ENCODE measurements around the gene TTLL7.
"Not testable (repeated sequence)": the region's sequence is repeated elsewhere in the genome, so short reads cannot be mapped to it uniquely, and the experiment has no call there.

The TTLL7 gene

DNA sequence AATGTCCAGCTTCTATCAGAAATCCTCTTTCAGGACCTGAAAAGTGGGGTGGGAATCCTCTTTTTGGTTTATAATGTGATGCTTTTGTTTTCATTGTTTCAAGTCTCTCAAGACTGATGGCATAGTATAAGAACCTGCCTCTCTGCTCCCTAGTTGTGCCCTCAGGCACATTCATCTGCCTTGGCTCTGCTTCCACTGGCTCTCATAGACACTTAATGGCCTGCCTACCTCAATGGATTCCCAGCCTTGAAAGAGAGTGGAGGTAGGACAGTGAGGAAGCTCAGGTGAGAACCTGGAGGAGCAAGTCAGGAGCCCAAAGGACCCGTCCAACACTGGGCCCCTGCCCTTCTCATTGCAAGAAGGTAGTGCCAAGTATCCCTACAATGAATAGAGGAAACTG, 4.8 kb downstream of the TTLL7 start:
- no peaks in the 10 kb centered on the region for H3K4me1 ChIP-seq (ENCODE audit: control insufficient read depth, insufficient read depth, low read length)
- H3K4me3 ChIP-seq (ENCODE audit: low read length): no peak overlapping the region

GRCh38 chr1:83990734-83991133, 8.2 kb downstream of the TTLL7 start:
- Histone ChIP-seq H3K4me1 (ENCODE audit: control insufficient read depth, insufficient read depth, low read length) (no peaks in the 10 kb centered on the region), H3K9ac (ENCODE audit: low read length) (no peak overlapping the region), H3K27me3 (ENCODE audit: control insufficient read depth, insufficient read depth, low read length) (no peaks in the 10 kb centered on the region), H3K4me3 (ENCODE audit: low read length) (no peak overlapping the region), H3K36me3 (ENCODE audit: control insufficient read depth, insufficient read depth, low read length) (no peaks in the 10 kb centered on the region), H3K9me3 (ENCODE audit: control insufficient read depth, low read length) (no peaks in the 10 kb centered on the region)

More for the DNA sequence above, 4.8 kb downstream of the TTLL7 start:
- Histone ChIP-seq H3K9me3 (ENCODE audit: control insufficient read depth, low read length) (no peaks in the 10 kb centered on the region), H3K9ac (ENCODE audit: low read length) (no peak overlapping the region), H3K36me3 (ENCODE audit: control insufficient read depth, insufficient read depth, low read length) (no peaks in the 10 kb centered on the region), H3K27me3 (ENCODE audit: control insufficient read depth, insufficient read depth, low read length) (peaks cover 6% of the 10 kb centered on the region)

- Histone ChIP-seq H3K4me3 (ENCODE audit: low read length) (no peak overlapping the region), H3K36me3 (ENCODE audit: control insufficient read depth, insufficient read depth, low read length) (no peaks in the 10 kb centered on the region), H3K9ac (ENCODE audit: low read length) (no peak overlapping the region), H3K27me3 (ENCODE audit: control insufficient read depth, insufficient read depth, low read length) (no peaks in the 10 kb centered on the region), H3K4me1 (ENCODE audit: control insufficient read depth, insufficient read depth, low read length) (no peaks in the 10 kb centered on the region), H3K9me3 (ENCODE audit: control insufficient read depth, low read length) (no peaks in the 10 kb centered on the region)
Observed at GRCh38 chr1:83985048-83985447, 13.9 kb downstream of the TTLL7 start.

GRCh38 chr1:83983918-83984317, 15.0 kb downstream of the TTLL7 start:
- H3K4me3 ChIP-seq (ENCODE audit: low read length); H3K27me3 ChIP-seq (ENCODE audit: control insufficient read depth, insufficient read depth, low read length); H3K36me3 ChIP-seq (ENCODE audit: control insufficient read depth, insufficient read depth, low read length); H3K9me3 ChIP-seq (ENCODE audit: control insufficient read depth, low read length); H3K4me1 ChIP-seq (ENCODE audit: control insufficient read depth, insufficient read depth, low read length); H3K9ac ChIP-seq (ENCODE audit: low read length): not testable (repeated sequence)

DNA sequence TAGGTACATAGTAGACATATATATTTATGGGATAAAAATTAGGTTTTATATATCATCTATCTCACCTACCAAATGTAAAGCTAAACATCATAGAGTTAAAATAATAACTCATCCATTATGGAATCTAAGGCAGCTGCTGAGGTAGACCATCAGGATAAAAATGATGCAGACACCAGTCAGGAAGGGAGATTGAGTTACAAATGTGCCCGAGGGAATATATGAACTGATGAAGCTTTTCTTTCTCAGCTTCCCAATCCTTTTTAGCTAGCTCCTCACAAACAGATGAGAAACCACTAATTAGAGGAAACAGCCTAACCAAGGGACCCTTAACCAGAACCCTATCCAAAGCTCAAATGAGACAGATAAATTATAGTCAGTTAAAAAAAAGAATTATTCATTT, 20.9 kb downstream of the TTLL7 start:
- H3K9ac ChIP-seq (ENCODE audit: low read length): no peak overlapping the region

GRCh38 chr1:83976920-83977319, 22.0 kb downstream of the TTLL7 start:
- Histone ChIP-seq H3K9me3 (ENCODE audit: control insufficient read depth, low read length) (no peaks in the 10 kb centered on the region), H3K9ac (ENCODE audit: low read length) (no peak overlapping the region), H3K4me1 (ENCODE audit: control insufficient read depth, insufficient read depth, low read length) (no peaks in the 10 kb centered on the region), H3K4me3 (ENCODE audit: low read length) (no peak overlapping the region), H3K36me3 (ENCODE audit: control insufficient read depth, insufficient read depth, low read length) (no peaks in the 10 kb centered on the region), H3K27me3 (ENCODE audit: control insufficient read depth, insufficient read depth, low read length) (no peaks in the 10 kb centered on the region)

More for the DNA sequence above, 20.9 kb downstream of the TTLL7 start:
- Histone ChIP-seq H3K9me3 (ENCODE audit: control insufficient read depth, low read length) (no peaks in the 10 kb centered on the region), H3K4me3 (ENCODE audit: low read length) (no peak overlapping the region), H3K36me3 (ENCODE audit: control insufficient read depth, insufficient read depth, low read length) (no peaks in the 10 kb centered on the region), H3K4me1 (ENCODE audit: control insufficient read depth, insufficient read depth, low read length) (no peaks in the 10 kb centered on the region), H3K27me3 (ENCODE audit: control insufficient read depth, insufficient read depth, low read length) (no peaks in the 10 kb centered on the region)

GRCh38 chr1:83970802-83971201, 28.1 kb downstream of the TTLL7 start:
- H3K9me3 ChIP-seq (ENCODE audit: control insufficient read depth, low read length): no peaks in the 10 kb centered on the region
- no peaks in the 10 kb centered on the region for H3K36me3 ChIP-seq (ENCODE audit: control insufficient read depth, insufficient read depth, low read length)
- H3K4me1 ChIP-seq (ENCODE audit: control insufficient read depth, insufficient read depth, low read length): no peaks in the 10 kb centered on the region
- H3K9ac ChIP-seq (ENCODE audit: low read length): no peak overlapping the region
- H3K27me3 ChIP-seq (ENCODE audit: control insufficient read depth, insufficient read depth, low read length): no peaks in the 10 kb centered on the region
- H3K4me3 ChIP-seq (ENCODE audit: low read length): no peak overlapping the region

GRCh38 chr1:83970114-83970513, 28.8 kb downstream of the TTLL7 start:
- Histone ChIP-seq H3K4me1 (ENCODE audit: control insufficient read depth, insufficient read depth, low read length) (no peaks in the 10 kb centered on the region), H3K36me3 (ENCODE audit: control insufficient read depth, insufficient read depth, low read length) (no peaks in the 10 kb centered on the region), H3K4me3 (ENCODE audit: low read length) (no peak overlapping the region), H3K9ac (ENCODE audit: low read length) (no peak overlapping the region), H3K27me3 (ENCODE audit: control insufficient read depth, insufficient read depth, low read length) (no peaks in the 10 kb centered on the region), H3K9me3 (ENCODE audit: control insufficient read depth, low read length) (no peaks in the 10 kb centered on the region)

GRCh38 chr1:83967336-83967735, 31.6 kb downstream of the TTLL7 start:
- Histone ChIP-seq H3K9me3 (ENCODE audit: control insufficient read depth, low read length) (no peaks in the 10 kb centered on the region), H3K4me3 (ENCODE audit: low read length) (no peak overlapping the region), H3K9ac (ENCODE audit: low read length) (no peak overlapping the region), H3K4me1 (ENCODE audit: control insufficient read depth, insufficient read depth, low read length) (no peaks in the 10 kb centered on the region), H3K36me3 (ENCODE audit: control insufficient read depth, insufficient read depth, low read length) (no peaks in the 10 kb centered on the region), H3K27me3 (ENCODE audit: control insufficient read depth, insufficient read depth, low read length) (no peaks in the 10 kb centered on the region)

DNA sequence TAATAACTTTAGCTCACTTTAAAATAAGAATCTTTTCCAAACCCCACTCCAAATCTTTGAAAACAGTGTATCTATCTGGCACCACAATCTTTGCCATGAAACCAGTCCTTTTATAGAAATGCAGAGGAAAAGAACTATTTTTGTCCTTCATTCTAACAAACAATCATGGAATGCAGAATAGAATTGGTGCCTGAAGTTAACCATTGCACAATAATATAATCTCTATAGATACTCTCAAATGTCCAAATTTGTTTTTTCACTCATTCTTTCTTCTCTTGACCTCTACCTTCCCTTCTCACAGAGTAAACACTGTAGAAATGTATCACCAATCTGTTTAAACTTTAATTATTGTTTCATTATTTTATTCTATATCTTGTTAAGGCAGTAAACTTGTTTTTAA, 34.8 kb downstream of the TTLL7 start:
- peaks cover 12% of the 10 kb centered on the region for H3K4me1 ChIP-seq (ENCODE audit: control insufficient read depth, insufficient read depth, low read length)
- no peaks in the 10 kb centered on the region for H3K9me3 ChIP-seq (ENCODE audit: control insufficient read depth, low read length)
- no peak overlapping the region for H3K9ac ChIP-seq (ENCODE audit: low read length)
- no peaks in the 10 kb centered on the region for H3K27me3 ChIP-seq (ENCODE audit: control insufficient read depth, insufficient read depth, low read length)
- H3K36me3 ChIP-seq (ENCODE audit: control insufficient read depth, insufficient read depth, low read length): no peaks in the 10 kb centered on the region
- no peak overlapping the region for H3K4me3 ChIP-seq (ENCODE audit: low read length)

GRCh38 chr1:83961571-83962295, 37.2 kb downstream of the TTLL7 start:
- peaks cover 12% of the 10 kb centered on the region for H3K4me1 ChIP-seq (ENCODE audit: control insufficient read depth, insufficient read depth, low read length)
- H3K4me3 ChIP-seq (ENCODE audit: low read length): no peak overlapping the region
- H3K27me3 ChIP-seq (ENCODE audit: control insufficient read depth, insufficient read depth, low read length): no peaks in the 10 kb centered on the region
- no peak overlapping the region for H3K9ac ChIP-seq (ENCODE audit: low read length)
- H3K9me3 ChIP-seq (ENCODE audit: control insufficient read depth, low read length): no peaks in the 10 kb centered on the region
- H3K36me3 ChIP-seq (ENCODE audit: control insufficient read depth, insufficient read depth, low read length): no peaks in the 10 kb centered on the region

- Histone ChIP-seq H3K36me3 (ENCODE audit: control insufficient read depth, insufficient read depth, low read length) (no peaks in the 10 kb centered on the region), H3K4me3 (ENCODE audit: low read length) (no peak overlapping the region), H3K4me1 (ENCODE audit: control insufficient read depth, insufficient read depth, low read length) (peaks cover 12% of the 10 kb centered on the region), H3K27me3 (ENCODE audit: control insufficient read depth, insufficient read depth, low read length) (no peaks in the 10 kb centered on the region), H3K9ac (ENCODE audit: low read length) (no peak overlapping the region), H3K9me3 (ENCODE audit: control insufficient read depth, low read length) (no peaks in the 10 kb centered on the region)
Observed at GRCh38 chr1:83960669-83961277, 38.2 kb downstream of the TTLL7 start.

Measured in mucosa of stomach (tissue), 1 donor.